HepG2 (cell line): ENCODE data around the gene MICB. TPM values are rescaled to one million over a fixed set of nuclear protein-coding genes. Genes with fewer than 3 reads are reported as not detected.

ENCODE experiments used
- ATAC-seq: fragments of 200-7000 bp; cut with Tn5 transposase; 3 replicates; pipeline ENCODE4 v1.9.1; 2020; ENCODE audit warnings: mild to moderate bottlenecking, moderate library complexity
- BruUV-seq: library from RNA; stranded (reverse); fragments of 400-500 nt; replicated peaks from 2 replicates; lab custom pipeline; 2021; lab: Mats Ljungman, UMichigan
- CTCF ChIA-PET: fragments of 300-600 bp; formaldehyde crosslinking; extraction: SDS; loops from one replicate; lab custom pipeline; 2021; ENCODE audit warnings: low total read pairs, inconsistent platforms, low intra/inter-chr PET ratio; lab: Yijun Ruan, JAX
- POLR2A ChIA-PET: fragments of 350-600 bp; sonication (Branson Sonifier 250); formaldehyde crosslinking; loops from one replicate; lab custom pipeline; 2020; ENCODE audit warnings: antibody characterized with exemption, inconsistent platforms; lab: Yijun Ruan, JAX
- DNase-seq: peaks from one replicate; pipeline ENCODE4 v3.0.0-alpha.2; 2015; ENCODE audit warnings: low spot score
- FAIRE-seq: peaks from 3 replicates; lab custom pipeline; 2011; peaks lifted over from hg19 to GRCh38; lab: Jason Lieb, UNC
- H2AFZ ChIP-seq: one replicate; pipeline ENCODE4 v1.6.1; 2011; ENCODE audit warnings: low read length, inconsistent platforms
- H3K27ac ChIP-seq: fragments of 300-600 bp; 3 replicates; pipeline ENCODE4 v1.8.0; 2011; ENCODE audit warnings: mixed run types, mild to moderate bottlenecking, mixed read lengths, low read length, inconsistent platforms; ENCODE audit not compliant: insufficient read depth; ENCODE audit errors: extremely low read length
- H3K27me3 ChIP-seq, 2 experiments: fragments of 200-600 bp in 1 of 2; 2 replicates in 1 of 2; 3 replicates in 1 of 2; pipeline versions ENCODE4 v1.6.0 to v1.8.0; 2011; ENCODE audit warnings: low read length in 2 of 2, mild to moderate bottlenecking in 2 of 2, moderate library complexity in 2 of 2, inconsistent platforms in 1 of 2; ENCODE audit not compliant: insufficient read depth in 2 of 2, control insufficient read depth in 1 of 2
- H3K36me3 ChIP-seq, 2 experiments: fragments of 200-600 bp in 1 of 2; replicated peaks in 1 of 2; 2 replicates in 1 of 2; 3 replicates in 1 of 2; pipeline versions ENCODE4 v1.5.1 to v1.8.0; 2011; ENCODE audit warnings: low read length in 2 of 2, inconsistent platforms in 1 of 2; ENCODE audit not compliant: insufficient read depth in 2 of 2, control insufficient read depth in 1 of 2
- H3K4me1 ChIP-seq: 2 replicates; pipeline ENCODE4 v1.5.1; 2012; ENCODE audit warnings: low read length, inconsistent platforms; ENCODE audit not compliant: insufficient read depth
- H3K4me2 ChIP-seq: 2 replicates; pipeline ENCODE4 v1.6.0; 2011; ENCODE audit warnings: low read depth, low read length, inconsistent platforms
- H3K4me3 ChIP-seq, 3 experiments: fragments of 200-600 bp in 1 of 3; sonication (generic), shearing (Covaris generic) in 1 of 3; replicated peaks in 1 of 3; 2 replicates each; pipeline ENCODE4 v1.5.1; 2011 to 2016; ENCODE audit warnings: low read length in 3 of 3, inconsistent platforms in 2 of 3, low read depth in 2 of 3, mild to moderate bottlenecking in 2 of 3, control low read depth in 1 of 3, mixed read lengths in 1 of 3; ENCODE audit not compliant: insufficient read depth in 1 of 3
- H3K79me2 ChIP-seq: one replicate; pipeline ENCODE4 v1.6.1; 2011; ENCODE audit warnings: low read length, inconsistent platforms; ENCODE audit not compliant: insufficient read depth
- H3K9ac ChIP-seq: 2 replicates; pipeline ENCODE4 v1.6.0; 2011; ENCODE audit warnings: mild to moderate bottlenecking, low read depth, low read length, inconsistent platforms; ENCODE audit not compliant: insufficient read depth
- H3K9me3 ChIP-seq: 2 replicates; pipeline ENCODE4 v1.5.1; 2012; ENCODE audit warnings: mild to moderate bottlenecking, low read length
- H4K20me1 ChIP-seq: 2 replicates; pipeline ENCODE4 v1.6.0; 2011; ENCODE audit warnings: inconsistent platforms, mild to moderate bottlenecking, low read length, moderate library complexity; ENCODE audit not compliant: insufficient read depth
- BCL6 ChIP-seq: IDR thresholded peaks from 2 replicates; pipeline ENCODE4 v1.6.1; 2016; ENCODE audit warnings: missing genetic modification reagents, missing compliant biosample characterization
- CEBPG ChIP-seq: IDR thresholded peaks from 2 replicates; pipeline ENCODE4 v1.6.1; 2016
- RBFOX2 ChIP-seq: fragments of 200-400 bp; formaldehyde crosslinking; IDR thresholded peaks from 2 replicates; pipeline ENCODE4 v1.6.1; 2017; ENCODE audit warnings: low read depth, mild to moderate bottlenecking, low read length
- SATB2 ChIP-seq: sonication (generic); formaldehyde crosslinking; IDR thresholded peaks from 2 replicates; pipeline ENCODE4 v1.5.0; 2020; ENCODE audit warnings: missing genetic modification reagents
- ZBTB8A ChIP-seq: sonication (generic); formaldehyde crosslinking; IDR thresholded peaks from 2 replicates; pipeline ENCODE4 v1.4.0; 2020; ENCODE audit warnings: mild to moderate bottlenecking, low read depth, missing genetic modification reagents, borderline replicate concordance
- ZFP1 ChIP-seq: IDR thresholded peaks from 2 replicates; pipeline ENCODE4 v1.6.1; 2016
- ZNF292 ChIP-seq: sonication (generic); formaldehyde crosslinking; IDR thresholded peaks from 2 replicates; pipeline ENCODE4 v1.8.1; 2022; ENCODE audit warnings: mild to moderate bottlenecking, low read depth, missing genetic modification reagents, borderline replicate concordance
- ZNF550 ChIP-seq: sonication (generic); formaldehyde crosslinking; IDR thresholded peaks from 2 replicates; pipeline ENCODE4 v1.4.0; 2020; ENCODE audit warnings: mild to moderate bottlenecking, missing genetic modification reagents, borderline replicate concordance
- ZNF7 ChIP-seq: IDR thresholded peaks from 2 replicates; pipeline ENCODE4 v1.6.1; 2016; ENCODE audit warnings: missing biosample characterization, missing genetic modification reagents
- in situ Hi-C: cut with HindIII; loops from 2 replicates; pipeline ENCODE4 v1.10.0; 2017; ENCODE audit warnings: low pct_unique_long_range_greater_than_20kb; ENCODE audit not compliant: extremely low pct_ligation_motif_present
- intact Hi-C: fragments of 100-400 bp; cut with micrococcal nuclease; formaldehyde crosslinking; loops from one replicate; pipeline ENCODE4 v1.10.0; 2022; ENCODE audit not compliant: unreplicated experiment
- polyA plus RNA-seq, 8 experiments: library from polyadenylated mRNA; depleted of rRNA in 3 of 8; stranded (reverse) in 7 of 8; unstranded in 1 of 8; fragments of >200 nt; fragmentation: Illumina TruSeq in 4 of 8; extraction: Trizol in 4 of 8; gene quantifications; 2 replicates each; pipeline versions ENCODE4 v1.2.1 to v1.2.3, GENCODE V29; 2011 to 2016; ENCODE audit warnings: low read depth in 4 of 8, missing spikeins in 1 of 8, mixed read lengths in 1 of 8; ENCODE audit not compliant: insufficient read depth in 1 of 8
- total RNA-seq, 5 experiments: library from RNA; depleted of rRNA; stranded (reverse); fragments of >200 nt; fragmentation: Illumina TruSeq; extraction: Trizol; gene quantifications; 2 replicates each; pipeline ENCODE4 v1.2.3, GENCODE V29; 2016; ENCODE audit warnings: low read depth in 1 of 5
- TF ChIP-seq, protein P1 (sequence below): sonication (generic); formaldehyde crosslinking; IDR thresholded peaks from 2 replicates; pipeline ENCODE4 v1.5.0; 2020; ENCODE audit warnings: missing genetic modification reagents
- TF ChIP-seq, protein P2 (sequence below): sonication (generic); formaldehyde crosslinking; IDR thresholded peaks from 2 replicates; pipeline ENCODE4 v1.5.0; 2020; ENCODE audit warnings: missing genetic modification reagents
- TF ChIP-seq, protein P3 (sequence below): sonication (generic); formaldehyde crosslinking; IDR thresholded peaks from 2 replicates; pipeline ENCODE4 v1.4.0; 2020; ENCODE audit warnings: missing genetic modification reagents, borderline replicate concordance
- TF ChIP-seq, protein P4 (sequence below), 2 experiments: IDR thresholded peaks; 2 replicates each; pipeline ENCODE4 v1.6.1; 2011 to 2012; ENCODE audit warnings: low read length in 2 of 2, borderline replicate concordance in 1 of 2, low read depth in 1 of 2, mild to moderate bottlenecking in 1 of 2, moderate library complexity in 1 of 2

The MICB gene
- total and polyA plus RNA-seq, 2 of the 13 experiments (the other 11 are each of a cell fraction or from before 2014, with no cell fraction given), result 12.5 to 12.8 TPM

DNA sequence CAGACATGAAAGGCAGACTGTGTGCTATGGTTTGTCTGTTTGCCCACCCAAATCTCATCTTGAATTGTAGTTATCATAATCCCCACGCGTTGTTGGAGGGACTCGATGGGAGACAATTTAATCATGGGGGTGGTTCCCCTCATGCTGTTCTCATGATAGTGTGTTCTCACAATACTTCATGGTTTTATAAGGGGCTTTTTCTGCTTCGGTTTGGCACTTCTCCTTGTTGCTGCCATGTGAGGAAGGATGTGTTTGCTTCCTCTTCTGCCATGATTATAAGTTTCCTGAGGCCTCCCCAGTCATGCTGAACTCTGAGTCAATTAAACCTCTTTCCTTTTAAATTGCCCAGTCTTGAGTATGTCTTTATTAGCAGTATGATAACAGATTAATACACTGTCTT is 47.2 kb upstream of the MICB start (continued):
- TF ChIP-seq, protein P1, sequence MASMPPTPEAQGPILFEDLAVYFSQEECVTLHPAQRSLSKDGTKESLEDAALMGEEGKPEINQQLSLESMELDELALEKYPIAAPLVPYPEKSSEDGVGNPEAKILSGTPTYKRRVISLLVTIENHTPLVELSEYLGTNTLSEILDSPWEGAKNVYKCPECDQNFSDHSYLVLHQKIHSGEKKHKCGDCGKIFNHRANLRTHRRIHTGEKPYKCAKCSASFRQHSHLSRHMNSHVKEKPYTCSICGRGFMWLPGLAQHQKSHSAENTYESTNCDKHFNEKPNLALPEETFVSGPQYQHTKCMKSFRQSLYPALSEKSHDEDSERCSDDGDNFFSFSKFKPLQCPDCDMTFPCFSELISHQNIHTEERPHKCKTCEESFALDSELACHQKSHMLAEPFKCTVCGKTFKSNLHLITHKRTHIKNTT (CRISPR knock-in tag), result no peak
- TF ChIP-seq, all 625 proteins: peak for 0

DNA sequence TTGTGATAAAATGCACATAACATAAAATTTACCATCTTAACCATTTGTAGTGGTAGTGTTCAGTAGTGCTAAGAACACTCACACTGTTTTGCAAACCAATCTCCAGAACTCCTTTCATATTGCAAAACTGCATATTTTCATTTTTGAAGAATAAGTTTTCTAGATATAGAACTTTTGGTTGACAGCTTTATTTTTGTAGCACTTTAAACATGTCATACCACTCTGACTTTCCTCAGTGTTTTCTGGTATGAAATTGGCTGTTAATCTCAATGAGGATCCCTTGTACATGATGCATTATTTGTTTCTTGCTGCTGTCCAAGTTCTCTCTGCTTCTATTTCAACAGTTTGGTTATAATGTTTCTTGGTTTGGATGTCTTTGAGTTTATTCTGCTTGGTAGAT is 45.1 kb upstream of the MICB start:
- POLR2A ChIA-PET, result interaction anchor here (0.9 to 1.5 kb wide), 2 partner anchors 10 to 53 kb away, joined by 3 to 4 read pairs; no protein-coding TSS in a partner anchor
- H3K4me3 ChIP-seq, result no peak overlapping the region
- H3K27me3 ChIP-seq, result peaks cover 0 to 1% of the 10 kb centered on the region in 2 experiments; a peak in 2 of 5 replicates
- H2AFZ ChIP-seq, result no peak overlapping the region
- ATAC-seq (no peak), DNase-seq (no peak), FAIRE-seq (no peak)
- no peaks in the 10 kb centered on the region for H3K36me3 ChIP-seq
- no peaks in the 10 kb centered on the region for H3K9me3 ChIP-seq
- H4K20me1 ChIP-seq, result no peaks in the 10 kb centered on the region
- no peak overlapping the region for H3K4me2 ChIP-seq
- no peaks in the 10 kb centered on the region for H3K4me1 ChIP-seq
- CTCF ChIA-PET, result no interaction called here
- in situ Hi-C loops (no loop called here), intact Hi-C loops (no loop called here)
- BruUV-seq, result no TSS peak
- H3K27ac ChIP-seq, result no peak overlapping the region
- H3K9ac ChIP-seq, result no peak overlapping the region
- no peaks in the 10 kb centered on the region for H3K79me2 ChIP-seq
- TF ChIP-seq ZNF292 (CRISPR knock-in tag) (no peak), CEBPG (no peak), ZFP1 (CRISPR knock-in tag) (no peak), SATB2 (no peak), ZBTB8A (CRISPR knock-in tag) (no peak), BCL6 (CRISPR knock-in tag) (no peak), ZNF7 (CRISPR knock-in tag) (no peak), RBFOX2 (no peak), ZNF550 (CRISPR knock-in tag) (no peak)
- TF ChIP-seq, protein P2, sequence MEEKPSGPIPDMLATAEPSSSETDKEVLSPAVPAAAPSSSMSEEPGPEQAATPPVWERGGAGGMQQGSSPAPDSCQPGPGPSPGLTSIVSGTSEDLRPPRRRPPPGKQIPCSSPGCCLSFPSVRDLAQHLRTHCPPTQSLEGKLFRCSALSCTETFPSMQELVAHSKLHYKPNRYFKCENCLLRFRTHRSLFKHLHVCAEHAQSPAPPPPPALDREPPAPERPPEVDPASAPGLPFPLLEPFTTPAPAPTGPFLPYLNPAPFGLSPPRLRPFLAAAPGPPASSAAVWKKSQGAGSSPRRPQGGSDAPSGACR (CRISPR knock-in tag), result no peak
- TF ChIP-seq, protein P3, sequence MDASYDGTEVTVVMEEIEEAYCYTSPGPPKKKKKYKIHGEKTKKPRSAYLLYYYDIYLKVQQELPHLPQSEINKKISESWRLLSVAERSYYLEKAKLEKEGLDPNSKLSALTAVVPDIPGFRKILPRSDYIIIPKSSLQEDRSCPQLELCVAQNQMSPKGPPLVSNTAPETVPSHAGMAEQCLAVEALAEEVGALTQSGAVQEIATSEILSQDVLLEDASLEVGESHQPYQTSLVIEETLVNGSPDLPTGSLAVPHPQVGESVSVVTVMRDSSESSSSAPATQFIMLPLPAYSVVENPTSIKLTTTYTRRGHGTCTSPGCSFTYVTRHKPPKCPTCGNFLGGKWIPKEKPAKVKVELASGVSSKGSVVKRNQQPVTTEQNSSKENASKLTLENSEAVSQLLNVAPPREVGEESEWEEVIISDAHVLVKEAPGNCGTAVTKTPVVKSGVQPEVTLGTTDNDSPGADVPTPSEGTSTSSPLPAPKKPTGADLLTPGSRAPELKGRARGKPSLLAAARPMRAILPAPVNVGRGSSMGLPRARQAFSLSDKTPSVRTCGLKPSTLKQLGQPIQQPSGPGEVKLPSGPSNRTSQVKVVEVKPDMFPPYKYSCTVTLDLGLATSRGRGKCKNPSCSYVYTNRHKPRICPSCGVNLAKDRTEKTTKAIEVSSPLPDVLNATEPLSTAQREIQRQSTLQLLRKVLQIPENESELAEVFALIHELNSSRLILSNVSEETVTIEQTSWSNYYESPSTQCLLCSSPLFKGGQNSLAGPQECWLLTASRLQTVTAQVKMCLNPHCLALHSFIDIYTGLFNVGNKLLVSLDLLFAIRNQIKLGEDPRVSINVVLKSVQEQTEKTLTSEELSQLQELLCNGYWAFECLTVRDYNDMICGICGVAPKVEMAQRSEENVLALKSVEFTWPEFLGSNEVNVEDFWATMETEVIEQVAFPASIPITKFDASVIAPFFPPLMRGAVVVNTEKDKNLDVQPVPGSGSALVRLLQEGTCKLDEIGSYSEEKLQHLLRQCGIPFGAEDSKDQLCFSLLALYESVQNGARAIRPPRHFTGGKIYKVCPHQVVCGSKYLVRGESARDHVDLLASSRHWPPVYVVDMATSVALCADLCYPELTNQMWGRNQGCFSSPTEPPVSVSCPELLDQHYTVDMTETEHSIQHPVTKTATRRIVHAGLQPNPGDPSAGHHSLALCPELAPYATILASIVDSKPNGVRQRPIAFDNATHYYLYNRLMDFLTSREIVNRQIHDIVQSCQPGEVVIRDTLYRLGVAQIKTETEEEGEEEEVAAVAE (CRISPR knock-in tag), result no peak
- TF ChIP-seq, protein P4, sequence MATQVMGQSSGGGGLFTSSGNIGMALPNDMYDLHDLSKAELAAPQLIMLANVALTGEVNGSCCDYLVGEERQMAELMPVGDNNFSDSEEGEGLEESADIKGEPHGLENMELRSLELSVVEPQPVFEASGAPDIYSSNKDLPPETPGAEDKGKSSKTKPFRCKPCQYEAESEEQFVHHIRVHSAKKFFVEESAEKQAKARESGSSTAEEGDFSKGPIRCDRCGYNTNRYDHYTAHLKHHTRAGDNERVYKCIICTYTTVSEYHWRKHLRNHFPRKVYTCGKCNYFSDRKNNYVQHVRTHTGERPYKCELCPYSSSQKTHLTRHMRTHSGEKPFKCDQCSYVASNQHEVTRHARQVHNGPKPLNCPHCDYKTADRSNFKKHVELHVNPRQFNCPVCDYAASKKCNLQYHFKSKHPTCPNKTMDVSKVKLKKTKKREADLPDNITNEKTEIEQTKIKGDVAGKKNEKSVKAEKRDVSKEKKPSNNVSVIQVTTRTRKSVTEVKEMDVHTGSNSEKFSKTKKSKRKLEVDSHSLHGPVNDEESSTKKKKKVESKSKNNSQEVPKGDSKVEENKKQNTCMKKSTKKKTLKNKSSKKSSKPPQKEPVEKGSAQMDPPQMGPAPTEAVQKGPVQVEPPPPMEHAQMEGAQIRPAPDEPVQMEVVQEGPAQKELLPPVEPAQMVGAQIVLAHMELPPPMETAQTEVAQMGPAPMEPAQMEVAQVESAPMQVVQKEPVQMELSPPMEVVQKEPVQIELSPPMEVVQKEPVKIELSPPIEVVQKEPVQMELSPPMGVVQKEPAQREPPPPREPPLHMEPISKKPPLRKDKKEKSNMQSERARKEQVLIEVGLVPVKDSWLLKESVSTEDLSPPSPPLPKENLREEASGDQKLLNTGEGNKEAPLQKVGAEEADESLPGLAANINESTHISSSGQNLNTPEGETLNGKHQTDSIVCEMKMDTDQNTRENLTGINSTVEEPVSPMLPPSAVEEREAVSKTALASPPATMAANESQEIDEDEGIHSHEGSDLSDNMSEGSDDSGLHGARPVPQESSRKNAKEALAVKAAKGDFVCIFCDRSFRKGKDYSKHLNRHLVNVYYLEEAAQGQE (IDR thresholded peaks at IDR 0.05; ENCODE audit: borderline replicate concordance in 1 of 2, low read depth in 1 of 2, low read length in 2 of 2), result no peak
